Trophoblast cell (in vitro differentiated cells and primary cell): ENCODE results near the gene ADGRF1.

Source experiments
- DNase-seq, 2 donors: peaks; one replicate each; pipeline ENCODE4 v3.0.0-alpha.2; 2016
- H2AFZ ChIP-seq: 2 replicates; pipeline ENCODE4 v1.6.1; 2013; ENCODE audit warnings: low read length, moderate library complexity, mild to moderate bottlenecking; ENCODE audit not compliant: insufficient read depth, poor library complexity
- H2AK5ac ChIP-seq: 2 replicates; pipeline ENCODE4 v1.6.1; 2013; ENCODE audit warnings: mild to moderate bottlenecking, low read length
- H2BK120ac ChIP-seq: 2 replicates; pipeline ENCODE4 v1.6.1; 2013; ENCODE audit warnings: low read length, mild to moderate bottlenecking, moderate library complexity; ENCODE audit not compliant: insufficient read depth, poor library complexity
- H2BK12ac ChIP-seq: 2 replicates; pipeline ENCODE4 v1.6.1; 2013; ENCODE audit warnings: mild to moderate bottlenecking, low read length, moderate library complexity
- H2BK5ac ChIP-seq: 2 replicates; pipeline ENCODE4 v1.6.1; 2013; ENCODE audit warnings: low read length, low read depth, moderate library complexity, mild to moderate bottlenecking; ENCODE audit not compliant: poor library complexity
- H3K14ac ChIP-seq: 2 replicates; pipeline ENCODE4 v1.6.1; 2013; ENCODE audit warnings: mild to moderate bottlenecking, low read length
- H3K18ac ChIP-seq: 2 replicates; pipeline ENCODE4 v1.6.1; 2013; ENCODE audit warnings: mild to moderate bottlenecking, low read length
- H3K23ac ChIP-seq: 2 replicates; pipeline ENCODE4 v1.6.1; 2013; ENCODE audit warnings: low read length
- H3K27ac ChIP-seq: 2 replicates; pipeline ENCODE4 v1.5.1; 2013; ENCODE audit warnings: low read depth, mild to moderate bottlenecking, inconsistent platforms, low read length, moderate library complexity
- H3K27me3 ChIP-seq: 2 replicates; pipeline ENCODE4 v1.6.1; 2013; ENCODE audit warnings: inconsistent platforms, mild to moderate bottlenecking, low read length, moderate library complexity; ENCODE audit not compliant: insufficient read depth
- H3K36me3 ChIP-seq, 2 experiments: 1 replicate in 1 of 2; 2 replicates in 1 of 2; pipeline ENCODE4 v1.6.1; 2013; ENCODE audit warnings: low read length in 2 of 2, mild to moderate bottlenecking in 2 of 2, moderate library complexity in 1 of 2; ENCODE audit not compliant: insufficient read depth in 2 of 2, control insufficient read depth in 1 of 2
- H3K4ac ChIP-seq: 2 replicates; pipeline ENCODE4 v1.6.1; 2013; ENCODE audit warnings: low read depth, mild to moderate bottlenecking, low read length, moderate library complexity
- H3K4me1 ChIP-seq, 2 experiments: 1 replicate in 1 of 2; 2 replicates in 1 of 2; pipeline ENCODE4 v1.6.1; 2013; ENCODE audit warnings: low read length in 2 of 2, mild to moderate bottlenecking in 2 of 2, moderate library complexity in 1 of 2; ENCODE audit not compliant: insufficient read depth in 2 of 2, control insufficient read depth in 1 of 2
- H3K4me2 ChIP-seq: 2 replicates; pipeline ENCODE4 v1.6.1; 2013; ENCODE audit warnings: inconsistent platforms, mild to moderate bottlenecking, low read length, moderate library complexity
- H3K4me3 ChIP-seq: 2 replicates; pipeline ENCODE4 v1.5.1; 2013; ENCODE audit warnings: mild to moderate bottlenecking, low read depth, low read length, inconsistent platforms
- H3K79me1 ChIP-seq: one replicate; pipeline ENCODE4 v1.6.1; 2013; ENCODE audit warnings: low read length
- H3K79me2 ChIP-seq: 2 replicates; pipeline ENCODE4 v1.6.1; 2013; ENCODE audit warnings: low read length, mild to moderate bottlenecking; ENCODE audit not compliant: control insufficient read depth, insufficient read depth, poor library complexity
- H3K9ac ChIP-seq: 2 replicates; pipeline ENCODE4 v1.6.1; 2013; ENCODE audit warnings: mild to moderate bottlenecking, low read length
- H3K9me3 ChIP-seq: 2 replicates; pipeline ENCODE4 v1.6.1; 2013; ENCODE audit warnings: low read depth, mild to moderate bottlenecking, control low read depth, inconsistent platforms, low read length; ENCODE audit not compliant: insufficient read depth
- H4K12ac ChIP-seq: 2 replicates; pipeline ENCODE4 v1.6.1; 2013; ENCODE audit warnings: low read depth, mild to moderate bottlenecking, low read length, moderate library complexity
- H4K8ac ChIP-seq: 2 replicates; pipeline ENCODE4 v1.6.1; 2013; ENCODE audit warnings: low read depth, mild to moderate bottlenecking, low read length, moderate library complexity
- H4K91ac ChIP-seq: one replicate; pipeline ENCODE4 v1.6.1; 2013; ENCODE audit warnings: low read depth, mild to moderate bottlenecking, low read length, moderate library complexity
- WGBS: extraction: QIAGEN DNeasy Blood & Tissue Kit; methylation state at CpG from one replicate; pipeline ENCODE4 v1.1.7; 2013; ENCODE audit warnings: missing lambda C conversion rate; ENCODE audit not compliant: insufficient read length, insufficient coverage; ENCODE audit errors: extremely low coverage; 5-methylcytosine and 5-hydroxymethylcytosine counted together

ADGRF1 gene

GRCh38 chr6:46953921-46954320 is 88.2 kb downstream of the ADGRF1 start:
- no peak overlapping the region for H3K27ac ChIP-seq
- no peak overlapping the region for H2AK5ac ChIP-seq
- H3K4me2 ChIP-seq: no peak overlapping the region
- no CpG with 5 or more reads among the region's 4 CpGs for WGBS
- no peak overlapping the region for H3K23ac ChIP-seq
- DNase-seq: no peak
- H3K4ac ChIP-seq: no peak overlapping the region
- no peaks in the 10 kb centered on the region for H3K27me3 ChIP-seq
- no peak overlapping the region for H3K14ac ChIP-seq
- no peak overlapping the region for H2AFZ ChIP-seq
- H4K12ac ChIP-seq: no peak overlapping the region
- H2BK12ac ChIP-seq: no peak overlapping the region
- no peaks in the 10 kb centered on the region for H3K36me3 ChIP-seq
- H2BK5ac ChIP-seq: no peak overlapping the region
- H3K79me1 ChIP-seq: no peaks in the 10 kb centered on the region
- H3K18ac ChIP-seq: no peak overlapping the region
- H2BK120ac ChIP-seq: no peak overlapping the region
- no peak overlapping the region for H4K8ac ChIP-seq
- peaks cover 9 to 10% of the 10 kb centered on the region in 2 experiments for H3K4me1 ChIP-seq
- no peak overlapping the region for H3K4me3 ChIP-seq
- H4K91ac ChIP-seq: no peak overlapping the region
- no peaks in the 10 kb centered on the region for H3K9me3 ChIP-seq
- no peak overlapping the region for H3K9ac ChIP-seq
- no peaks in the 10 kb centered on the region for H3K79me2 ChIP-seq

DNA sequence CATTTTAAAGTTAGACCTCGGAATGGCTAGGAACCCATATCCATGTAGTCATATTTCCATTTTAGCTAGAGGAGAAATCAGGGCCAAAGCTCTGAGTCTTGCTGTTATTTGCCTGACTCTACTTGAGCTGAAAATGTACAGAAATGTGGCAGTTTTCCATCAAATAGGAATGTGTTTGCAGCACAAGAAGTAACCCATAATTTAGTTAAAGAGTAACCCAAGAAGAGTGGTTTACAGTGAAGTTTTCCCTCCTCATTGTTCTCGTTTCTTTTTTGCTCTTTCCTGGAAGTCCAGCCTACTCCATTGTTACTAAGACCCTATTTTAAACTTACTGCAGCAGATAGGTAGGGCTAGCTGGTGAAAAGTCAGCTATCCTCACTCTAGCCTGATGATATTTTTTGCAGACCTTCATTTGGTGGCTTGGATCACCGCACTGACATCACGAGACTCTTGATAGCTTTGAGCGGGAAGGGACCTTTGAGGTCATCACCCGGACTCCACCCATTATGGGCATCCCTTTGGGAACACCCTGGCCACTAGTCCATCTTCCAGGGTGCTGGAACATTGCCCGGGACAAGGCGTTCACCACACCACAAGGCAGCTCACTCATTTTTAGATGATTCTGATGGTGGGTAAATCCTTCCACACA is 92.4 kb downstream of the ADGRF1 start:
- Histone ChIP-seq H2BK5ac (no peak overlapping the region), H3K4me3 (no peak overlapping the region), H3K27ac (no peak overlapping the region), H4K8ac (no peak overlapping the region), H3K36me3 (no peaks in the 10 kb centered on the region), H3K9ac (no peak overlapping the region), H2BK120ac (no peak overlapping the region), H2AFZ (no peak overlapping the region), H3K79me1 (no peaks in the 10 kb centered on the region), H3K79me2 (no peaks in the 10 kb centered on the region), H3K27me3 (no peaks in the 10 kb centered on the region), H3K23ac (no peak overlapping the region), H3K4me2 (no peak overlapping the region), H3K4me1 (peaks cover 3% of the 10 kb centered on the region in 2 experiments), H3K18ac (no peak overlapping the region), H4K91ac (no peak overlapping the region), H2BK12ac (no peak overlapping the region), H3K9me3 (no peaks in the 10 kb centered on the region), H4K12ac (no peak overlapping the region), H3K14ac (no peak overlapping the region), H2AK5ac (no peak overlapping the region), H3K4ac (no peak overlapping the region)
- WGBS: no CpG with 5 or more reads among the region's 8 CpGs
- no peak for DNase-seq

DNA sequence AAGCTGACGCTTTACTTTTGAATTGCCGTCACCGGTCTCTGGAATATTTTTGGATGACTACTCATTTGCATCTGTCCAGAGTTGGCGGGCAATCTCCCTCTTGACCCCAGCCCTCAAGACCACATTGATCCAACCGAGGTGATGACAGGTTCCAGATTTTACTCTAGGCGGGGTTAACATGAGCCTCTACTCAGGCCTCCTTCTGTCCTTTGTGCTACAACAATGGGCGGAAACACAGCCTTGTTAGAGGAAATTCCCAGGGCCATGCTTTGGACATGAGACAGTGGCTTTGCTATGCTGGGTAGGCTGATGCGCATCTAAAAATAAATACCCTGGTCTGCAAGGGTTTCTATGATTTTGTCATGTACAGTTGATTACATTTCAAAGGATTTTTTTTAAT is 93.4 kb downstream of the ADGRF1 start:
- Histone ChIP-seq H4K8ac (no peak overlapping the region), H2AFZ (no peak overlapping the region), H4K91ac (no peak overlapping the region), H3K79me2 (no peaks in the 10 kb centered on the region), H3K27me3 (no peaks in the 10 kb centered on the region), H3K9me3 (no peaks in the 10 kb centered on the region), H2BK5ac (no peak overlapping the region), H3K23ac (no peak overlapping the region), H3K14ac (no peak overlapping the region), H3K4me2 (no peak overlapping the region), H3K9ac (no peak overlapping the region), H3K4me3 (no peak overlapping the region), H3K79me1 (no peaks in the 10 kb centered on the region), H3K18ac (no peak overlapping the region), H4K12ac (no peak overlapping the region), H2AK5ac (no peak overlapping the region), H3K27ac (no peak overlapping the region), H2BK12ac (no peak overlapping the region), H3K4ac (no peak overlapping the region), H2BK120ac (no peak overlapping the region), H3K4me1 (peaks cover 0 to 2% of the 10 kb centered on the region in 2 experiments), H3K36me3 (no peaks in the 10 kb centered on the region)
- WGBS: no CpG with 5 or more reads among the region's 8 CpGs
- DNase-seq: peak; percentile 35 to 73
